Prostate gland (tissue), 2 donors: ENCODE data around the gene INSR.

Experiments
- POLR2A ChIP-seq: fragments of 450-650 bp; IDR thresholded peaks from one replicate; pipeline ENCODE4 v1.6.1; 2016; ENCODE audit warnings: antibody characterized with exemption, mild to moderate bottlenecking
- TF ChIP-seq, protein P1 (sequence below), 4 experiments: fragments of 200-600 bp in 2 of 4; fragments of 450-650 bp in 2 of 4; sonication (generic) in 2 of 4; IDR thresholded peaks; 1 replicate in 3 of 4; 2 replicates in 1 of 4; pipeline ENCODE4 v1.5.1; 2016 to 2019; ENCODE audit warnings: antibody characterized with exemption in 4 of 4, mild to moderate bottlenecking in 2 of 4, moderate library complexity in 2 of 4

DNA sequence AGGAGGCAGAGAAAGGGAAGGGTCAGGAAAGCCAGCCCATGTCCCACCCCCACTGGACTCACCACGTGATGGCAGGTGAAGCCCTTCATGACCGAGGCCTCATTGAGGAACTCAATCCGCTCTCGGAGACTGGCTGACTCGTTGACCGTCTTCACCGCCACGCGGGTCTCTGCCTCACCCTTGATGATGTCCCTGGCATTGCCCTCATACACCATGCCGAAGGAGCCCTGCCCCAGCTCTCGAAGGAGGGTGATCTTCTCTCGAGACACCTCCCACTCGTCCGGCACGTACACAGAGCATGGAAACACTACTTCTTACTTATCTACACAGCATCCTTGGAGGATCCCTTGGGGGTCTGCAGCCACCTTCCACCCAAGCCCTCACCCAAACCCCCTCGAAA lies 169.0 kb downstream of the INSR start:
- no peak for TF ChIP-seq POLR2A
- TF ChIP-seq, protein P1, sequence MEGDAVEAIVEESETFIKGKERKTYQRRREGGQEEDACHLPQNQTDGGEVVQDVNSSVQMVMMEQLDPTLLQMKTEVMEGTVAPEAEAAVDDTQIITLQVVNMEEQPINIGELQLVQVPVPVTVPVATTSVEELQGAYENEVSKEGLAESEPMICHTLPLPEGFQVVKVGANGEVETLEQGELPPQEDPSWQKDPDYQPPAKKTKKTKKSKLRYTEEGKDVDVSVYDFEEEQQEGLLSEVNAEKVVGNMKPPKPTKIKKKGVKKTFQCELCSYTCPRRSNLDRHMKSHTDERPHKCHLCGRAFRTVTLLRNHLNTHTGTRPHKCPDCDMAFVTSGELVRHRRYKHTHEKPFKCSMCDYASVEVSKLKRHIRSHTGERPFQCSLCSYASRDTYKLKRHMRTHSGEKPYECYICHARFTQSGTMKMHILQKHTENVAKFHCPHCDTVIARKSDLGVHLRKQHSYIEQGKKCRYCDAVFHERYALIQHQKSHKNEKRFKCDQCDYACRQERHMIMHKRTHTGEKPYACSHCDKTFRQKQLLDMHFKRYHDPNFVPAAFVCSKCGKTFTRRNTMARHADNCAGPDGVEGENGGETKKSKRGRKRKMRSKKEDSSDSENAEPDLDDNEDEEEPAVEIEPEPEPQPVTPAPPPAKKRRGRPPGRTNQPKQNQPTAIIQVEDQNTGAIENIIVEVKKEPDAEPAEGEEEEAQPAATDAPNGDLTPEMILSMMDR (IDR thresholded peaks at IDR 0.05), result no peak
